Measurements from ENCODE around the gene DCAF8L1. TPM values are rescaled to one million over a fixed set of nuclear protein-coding genes. Genes with fewer than 3 reads are reported as not detected.

The DCAF8L1 gene
- total RNA-seq, 1 experiment from 2014 or later = not detected

DNA sequence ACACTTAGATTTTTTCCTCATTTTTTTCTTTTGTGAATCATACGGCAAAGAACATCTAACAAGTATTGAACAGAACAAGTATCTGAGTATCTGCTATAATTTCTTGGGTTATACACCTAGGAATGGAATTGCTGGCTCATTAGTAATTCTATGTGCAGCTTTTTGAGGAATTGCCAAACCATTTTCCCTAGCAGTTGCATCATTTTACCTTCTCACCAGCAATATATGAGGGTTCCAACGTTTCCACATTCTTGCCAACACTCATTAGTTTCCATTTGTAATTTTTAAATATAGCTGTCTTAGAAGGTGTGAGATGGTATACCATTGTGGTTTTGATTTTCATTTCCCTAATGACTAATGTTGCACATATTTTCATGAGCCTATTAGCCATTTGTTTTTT lies 41.1 kb upstream of the DCAF8L1 start:
- Mint-ChIP-seq H3K36me3 (ENCODE audit: insufficient read depth in 1 of 3, low read depth in 3 of 3) (no peaks in the 10 kb centered on the region; a peak in 2 of 7 replicates), H3K4me1 (no peaks in the 10 kb centered on the region), H3K9me3 (peaks cover 49 to 50% of the 10 kb centered on the region in 2 experiments), H3K27ac (no peak overlapping the region), H3K4me3 (no peak overlapping the region), H3K27me3 (ENCODE audit: low read depth) (no peaks in the 10 kb centered on the region; the same call in 1 of the 2 replicates)
- Histone ChIP-seq H3K9ac (ENCODE audit: extremely low read depth, insufficient read length, low read length) (no peak overlapping the region), H3K23me2 (ENCODE audit: insufficient read length, low read depth, low read length, poor library complexity, severe bottlenecking) (no peaks in the 10 kb centered on the region), H4K91ac (ENCODE audit: insufficient read length, low read depth, low read length) (no peak overlapping the region), H3K23ac (ENCODE audit: insufficient read length, low read depth, low read length) (no peak overlapping the region), H3K4me2 (ENCODE audit: insufficient read depth, insufficient read length, low read length) (no peak overlapping the region), H3K27ac (ENCODE audit: insufficient read length, low read depth, low read length) (no peak overlapping the region), H2AFZ (ENCODE audit: low read length) (no peak overlapping the region), H4K5ac (ENCODE audit: insufficient read length, low read depth, low read length) (no peak overlapping the region), H2AK5ac (ENCODE audit: insufficient read length, low read length) (no peak overlapping the region), H3K27me3 (ENCODE audit: insufficient read depth, low read length) (no peaks in the 10 kb centered on the region), H3K4ac (ENCODE audit: low read depth, low read length) (no peak overlapping the region), H3K79me2 (ENCODE audit: insufficient read depth, low read length) (no peaks in the 10 kb centered on the region), H3K18ac (ENCODE audit: insufficient read length, low read depth, low read length) (no peak overlapping the region), H3K56ac (ENCODE audit: insufficient read length, low read depth, low read length) (no peak overlapping the region), H2BK5ac (ENCODE audit: insufficient read length, low read length) (no peak overlapping the region), H3T11ph (ENCODE audit: low read length) (no peak overlapping the region), H2BK120ac (ENCODE audit: low read depth, low read length, poor library complexity, severe bottlenecking) (no peak overlapping the region), H3K79me1 (ENCODE audit: insufficient read depth, low read depth, low read length, poor library complexity, severe bottlenecking) (no peaks in the 10 kb centered on the region), H4K20me1 (ENCODE audit: control insufficient read depth, insufficient read depth, insufficient read length) (no peaks in the 10 kb centered on the region), H2BK20ac (ENCODE audit: low read depth, low read length, poor library complexity, severe bottlenecking) (no peak overlapping the region), H3K9me3 (ENCODE audit: control insufficient read depth, low read depth, low read length) (peaks cover 2% of the 10 kb centered on the region), H3K4me1 (ENCODE audit: insufficient read depth, low read length) (no peaks in the 10 kb centered on the region), H2BK15ac (ENCODE audit: low read depth, low read length) (no peak overlapping the region), H2BK12ac (ENCODE audit: insufficient read length, low read depth, low read length) (no peak overlapping the region), H4K8ac (replicated peaks; ENCODE audit: insufficient read length, low read depth, low read length) (no peak overlapping the region), H3K14ac (ENCODE audit: insufficient read depth, low read length) (no peak overlapping the region)
- TF ChIP-seq, protein P1, sequence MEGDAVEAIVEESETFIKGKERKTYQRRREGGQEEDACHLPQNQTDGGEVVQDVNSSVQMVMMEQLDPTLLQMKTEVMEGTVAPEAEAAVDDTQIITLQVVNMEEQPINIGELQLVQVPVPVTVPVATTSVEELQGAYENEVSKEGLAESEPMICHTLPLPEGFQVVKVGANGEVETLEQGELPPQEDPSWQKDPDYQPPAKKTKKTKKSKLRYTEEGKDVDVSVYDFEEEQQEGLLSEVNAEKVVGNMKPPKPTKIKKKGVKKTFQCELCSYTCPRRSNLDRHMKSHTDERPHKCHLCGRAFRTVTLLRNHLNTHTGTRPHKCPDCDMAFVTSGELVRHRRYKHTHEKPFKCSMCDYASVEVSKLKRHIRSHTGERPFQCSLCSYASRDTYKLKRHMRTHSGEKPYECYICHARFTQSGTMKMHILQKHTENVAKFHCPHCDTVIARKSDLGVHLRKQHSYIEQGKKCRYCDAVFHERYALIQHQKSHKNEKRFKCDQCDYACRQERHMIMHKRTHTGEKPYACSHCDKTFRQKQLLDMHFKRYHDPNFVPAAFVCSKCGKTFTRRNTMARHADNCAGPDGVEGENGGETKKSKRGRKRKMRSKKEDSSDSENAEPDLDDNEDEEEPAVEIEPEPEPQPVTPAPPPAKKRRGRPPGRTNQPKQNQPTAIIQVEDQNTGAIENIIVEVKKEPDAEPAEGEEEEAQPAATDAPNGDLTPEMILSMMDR (conservative IDR thresholded peaks at IDR 0.05) = no peak
- no CpG with 5 or more reads among the region's 2 CpGs for WGBS (ENCODE audit: extremely low coverage, insufficient read length, low lambda C conversion rate)
- no peak for DNase-seq
